Activated gamma-delta T cell (primary cell): ENCODE results near the gene BPI.
"Not testable (repeated sequence)": the region's sequence is repeated elsewhere in the genome, so short reads cannot be mapped to it uniquely, and the experiment has no call there.

Experiments used
- DNase-seq: peaks from one replicate; lab custom pipeline; 2025; lab: John Stamatoyannopoulos, UW
- total RNA-seq, 2 donors: gene quantifications; one replicate each; lab custom pipeline; 2026; lab: John Stamatoyannopoulos, UW

BPI gene
- 0 reads per million in 2 donors for total RNA-seq

DNA sequence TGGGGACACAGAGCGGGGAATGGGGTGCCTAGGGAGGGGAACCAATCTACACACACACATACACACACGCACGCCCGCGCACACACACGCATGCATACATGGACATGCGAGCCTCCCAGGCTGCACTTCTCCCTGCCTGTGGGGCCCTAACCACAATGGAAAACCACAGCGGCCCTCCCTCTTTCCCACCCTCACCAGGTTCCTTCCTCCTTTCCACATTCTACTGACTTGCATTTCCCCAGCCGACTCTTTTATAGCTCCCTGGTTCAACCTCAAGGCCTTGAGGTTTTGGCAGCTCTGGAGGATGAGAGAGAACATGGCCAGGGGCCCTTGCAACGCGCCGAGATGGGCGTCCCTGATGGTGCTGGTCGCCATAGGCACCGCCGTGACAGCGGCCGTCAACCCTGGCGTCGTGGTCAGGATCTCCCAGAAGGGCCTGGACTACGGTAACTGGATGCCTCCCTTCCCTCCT is at the start of gene BPI:
BPI (plus strand) TSS at position 249 of the 472 bp plus-strand sequence; CDS start at position 317, 68 bp downstream.
- DNase-seq, result no peak

DNA sequence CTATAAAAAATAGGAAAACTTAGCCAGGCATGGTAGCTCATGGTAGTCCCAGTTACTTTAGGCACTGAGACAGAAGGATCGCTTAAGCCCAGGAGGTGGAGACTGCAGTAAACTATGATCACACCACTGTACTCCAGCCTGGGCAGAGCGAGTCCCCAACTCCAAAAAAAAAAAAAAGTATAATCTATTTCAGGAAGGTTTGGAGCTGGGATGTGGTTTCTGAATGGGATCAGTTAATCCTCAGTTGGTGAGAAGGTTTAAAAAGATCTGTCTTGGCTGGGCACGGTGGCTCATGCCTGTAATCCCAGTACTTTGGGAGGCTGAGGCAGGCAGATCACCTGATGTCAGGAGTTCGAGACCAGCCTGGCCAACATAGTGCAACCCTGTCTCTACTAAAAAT is 49.3 kb upstream of the BPI start:
- not testable (repeated sequence) for DNase-seq

DNA sequence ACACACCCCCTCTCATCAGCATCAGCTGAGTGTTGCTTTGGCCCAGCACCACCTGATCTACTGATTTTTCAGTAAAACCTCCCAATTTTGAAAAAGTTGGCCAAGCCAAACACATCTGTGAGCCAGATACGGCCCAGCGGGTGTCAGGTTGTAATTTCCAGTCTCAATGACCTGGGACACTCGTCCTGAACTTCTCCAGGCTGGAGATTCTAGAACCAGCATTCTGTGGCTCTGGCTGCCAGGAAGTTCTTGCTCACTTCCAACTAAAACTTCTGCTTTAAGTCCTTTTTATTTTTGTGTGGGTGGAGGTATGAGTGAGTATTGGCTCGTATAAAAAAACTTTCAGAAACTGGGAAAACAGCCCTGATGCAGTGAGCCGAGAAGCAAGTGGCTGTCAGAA is 48.6 kb upstream of the BPI start:
- DNase-seq, result no peak

DNA sequence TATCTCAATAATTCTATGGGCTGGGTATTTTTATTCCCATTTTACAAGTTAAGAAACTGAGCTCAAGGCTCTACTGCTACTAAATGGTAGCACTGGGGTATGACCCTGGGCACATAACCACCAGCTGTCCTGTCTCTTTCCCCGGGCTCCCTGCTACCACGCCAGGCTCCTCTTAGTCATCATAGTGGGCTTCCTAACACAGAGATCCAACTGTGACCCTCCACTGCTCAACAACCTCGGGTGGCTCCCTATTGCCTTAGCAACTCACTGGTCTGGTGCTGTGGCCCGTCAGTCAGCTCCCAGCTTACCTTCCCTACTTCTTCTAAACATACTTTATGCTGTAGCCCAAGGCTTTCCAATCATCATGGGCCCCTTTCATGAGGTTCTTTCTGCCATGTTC is 47.9 kb upstream of the BPI start:
- DNase-seq, result no peak

DNA sequence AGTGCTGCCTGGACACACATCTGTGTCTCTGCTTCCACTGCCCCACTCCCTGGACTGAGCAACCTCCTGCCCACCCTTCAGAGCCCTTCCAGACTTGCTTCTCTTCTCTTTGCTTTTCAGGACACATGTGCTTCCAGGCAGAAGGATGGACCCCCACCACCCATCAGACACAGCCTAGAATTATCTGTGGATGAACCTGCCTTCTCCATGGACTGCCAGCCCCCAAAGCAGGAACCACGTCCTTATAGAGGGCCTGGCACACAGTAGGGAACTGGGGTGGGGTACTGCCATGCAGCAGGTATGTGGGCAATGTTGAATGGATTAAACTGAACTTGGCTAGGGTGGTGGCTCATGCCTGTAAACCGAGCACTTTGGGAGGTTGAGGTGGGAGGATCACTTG is 47.0 kb upstream of the BPI start:
- DNase-seq, result no peak

DNA sequence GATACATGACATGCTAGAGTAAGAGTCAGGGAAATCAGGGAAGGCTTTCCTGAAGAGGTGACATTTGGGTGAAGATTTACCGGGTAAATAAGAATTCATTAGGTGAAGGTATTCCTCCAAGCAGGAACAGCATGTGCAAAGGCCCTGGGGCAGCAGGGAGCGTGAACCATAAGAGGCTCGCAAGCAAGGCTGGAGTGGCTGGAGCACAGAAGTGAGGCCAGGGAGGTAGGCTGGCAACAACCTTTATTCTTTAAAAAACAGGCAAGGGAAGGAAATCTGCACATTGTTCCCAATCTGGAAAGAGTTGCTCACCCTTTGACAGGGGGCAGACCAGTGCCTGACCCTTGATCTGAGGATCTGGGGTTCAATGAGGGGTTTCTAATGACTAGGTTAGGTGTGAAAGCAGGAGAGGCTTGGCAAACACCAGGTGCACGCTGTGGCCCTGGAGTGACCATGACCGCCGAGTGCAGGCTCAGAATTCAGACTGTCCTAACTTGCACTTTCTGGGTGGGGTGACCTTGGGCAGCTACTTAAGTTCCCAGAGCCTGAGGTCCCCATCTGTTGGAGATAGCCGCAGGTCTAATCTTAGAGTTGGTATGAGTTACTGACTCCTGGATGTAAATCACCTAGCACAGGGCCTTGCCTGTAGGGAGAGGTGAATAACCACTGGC is 45.3 kb upstream of the BPI start:
- DNase-seq, result no peak

DNA sequence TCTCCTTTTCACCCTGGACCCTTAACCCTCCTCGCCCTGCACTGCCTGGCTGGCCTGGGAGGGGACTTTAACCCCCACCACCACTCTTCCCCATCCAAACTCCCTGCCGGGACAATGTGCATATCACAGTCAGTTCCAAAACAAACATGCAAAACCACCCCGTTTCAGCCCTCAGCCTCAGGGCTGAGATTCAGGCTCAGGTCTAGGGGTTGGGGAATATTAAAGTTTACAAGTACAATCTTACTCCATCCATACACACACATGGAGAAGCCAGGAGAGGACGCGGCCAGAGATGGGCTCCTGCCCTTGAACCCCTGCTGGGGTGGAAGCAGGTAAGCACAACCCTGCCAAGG is 44.0 kb upstream of the BPI start:
- DNase-seq, result no peak

DNA sequence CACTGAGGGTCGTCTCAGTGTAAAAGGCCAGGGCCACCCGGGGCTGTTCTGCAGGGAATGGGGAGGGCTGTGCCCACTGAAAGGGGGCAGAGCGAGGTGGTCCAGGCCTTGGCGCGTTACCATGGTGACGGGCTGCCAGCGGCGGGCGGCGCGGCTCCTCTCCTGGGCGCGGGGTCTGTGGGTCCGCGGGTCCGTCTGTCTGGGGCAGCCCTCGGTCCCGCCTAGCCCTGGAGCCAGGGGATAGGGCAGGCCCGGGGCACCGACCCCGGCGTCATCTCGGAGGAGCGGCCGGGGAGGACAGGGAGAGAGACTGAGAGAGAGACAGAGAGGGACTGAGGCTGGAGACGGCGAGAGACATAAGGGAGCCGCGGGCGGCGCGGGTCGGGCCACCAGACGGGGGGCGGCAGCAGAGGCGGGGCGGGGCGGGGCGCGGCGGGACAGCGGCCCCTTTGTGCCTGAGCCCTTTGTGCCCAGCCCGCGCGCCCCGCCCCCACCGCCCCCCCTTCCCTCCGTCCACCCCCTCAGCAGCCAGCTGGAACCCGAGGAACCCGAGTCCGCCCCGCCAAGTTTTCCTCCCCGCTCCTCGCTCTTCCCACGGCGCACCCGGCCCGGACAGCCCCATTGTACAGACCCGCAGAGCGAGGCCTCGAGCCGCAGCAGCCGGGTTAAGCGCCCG is 43.4 kb upstream of the BPI start, which contains the start of gene KIAA1755:
KIAA1755 (minus strand) TSS at position 358 of the 676 bp plus-strand sequence; CDS start at position 123, 235 bp downstream.
- no peak for DNase-seq

DNA sequence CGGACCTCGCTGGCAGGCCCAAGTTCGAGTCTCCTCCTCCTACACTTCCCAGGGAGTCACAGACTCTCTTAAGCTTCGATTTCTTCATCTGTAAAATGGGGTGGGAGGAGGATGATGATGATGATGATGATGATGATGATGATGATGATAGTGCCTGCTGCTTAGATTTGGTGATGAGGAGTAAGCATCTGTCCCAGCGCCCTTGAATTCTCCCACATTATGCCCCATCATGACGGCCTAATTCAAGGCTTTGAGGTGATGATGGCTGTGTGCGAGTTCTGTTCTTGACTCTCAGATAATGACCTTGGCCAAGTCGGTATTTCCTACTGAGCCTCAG is 42.9 kb upstream of the BPI start:
- DNase-seq, result no peak

DNA sequence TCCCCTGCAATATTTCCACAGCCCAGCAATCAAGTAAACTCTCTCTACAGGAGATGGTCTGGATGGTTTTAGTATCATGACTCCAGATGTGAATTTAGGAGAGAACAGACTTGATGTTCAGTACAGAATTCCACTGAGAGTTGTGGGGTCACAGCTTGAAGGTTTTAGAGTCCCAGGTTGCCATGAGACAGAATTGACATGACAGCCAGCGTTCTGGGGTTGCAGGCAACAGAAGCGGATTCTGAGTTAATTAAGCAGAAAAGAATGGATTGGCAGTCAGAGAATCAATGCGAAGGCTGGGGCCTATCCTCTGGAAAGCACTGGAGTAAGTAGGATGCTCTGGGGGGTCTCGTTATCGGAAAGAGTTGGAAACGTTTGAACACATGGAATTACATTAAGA is 41.0 kb upstream of the BPI start:
- no peak for DNase-seq

DNA sequence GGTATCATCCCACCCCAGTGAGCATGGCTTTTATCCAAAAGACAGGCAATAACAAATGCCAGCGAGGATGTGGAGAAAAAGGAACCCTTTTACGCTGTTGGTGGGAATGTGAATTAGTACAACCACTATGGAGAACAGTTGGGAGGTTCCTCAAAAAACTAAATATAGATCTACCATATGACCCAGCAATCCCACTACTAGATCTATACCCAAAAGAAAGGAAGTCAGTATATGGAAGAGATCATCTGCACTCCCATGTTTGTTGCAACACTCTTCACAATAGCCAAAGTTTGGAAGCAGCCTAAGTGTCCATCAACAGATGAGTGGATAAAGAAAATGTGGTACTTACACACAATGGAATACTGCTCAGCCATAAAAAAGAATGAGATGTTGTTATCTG is 37.5 kb upstream of the BPI start:
- no peak for DNase-seq

DNA sequence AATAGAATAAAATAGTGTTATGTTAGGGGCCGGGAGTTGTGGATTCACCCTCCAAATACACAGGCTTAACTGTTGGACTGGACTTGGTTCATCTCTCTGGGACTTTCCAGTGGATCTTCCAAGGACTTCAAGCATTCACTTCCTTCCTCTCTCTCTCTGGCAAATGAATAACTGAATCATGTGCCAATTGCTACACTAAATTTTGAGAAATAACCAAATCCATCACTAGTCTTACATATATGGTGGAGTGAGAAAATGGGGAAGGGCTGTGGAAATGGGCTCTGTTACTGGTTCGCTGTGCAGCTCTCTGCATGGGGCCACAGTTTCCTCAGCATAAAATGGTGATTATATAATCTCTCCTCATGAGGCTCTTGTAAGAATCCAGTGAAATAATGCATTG is 36.7 kb upstream of the BPI start:
- DNase-seq, result no peak

DNA sequence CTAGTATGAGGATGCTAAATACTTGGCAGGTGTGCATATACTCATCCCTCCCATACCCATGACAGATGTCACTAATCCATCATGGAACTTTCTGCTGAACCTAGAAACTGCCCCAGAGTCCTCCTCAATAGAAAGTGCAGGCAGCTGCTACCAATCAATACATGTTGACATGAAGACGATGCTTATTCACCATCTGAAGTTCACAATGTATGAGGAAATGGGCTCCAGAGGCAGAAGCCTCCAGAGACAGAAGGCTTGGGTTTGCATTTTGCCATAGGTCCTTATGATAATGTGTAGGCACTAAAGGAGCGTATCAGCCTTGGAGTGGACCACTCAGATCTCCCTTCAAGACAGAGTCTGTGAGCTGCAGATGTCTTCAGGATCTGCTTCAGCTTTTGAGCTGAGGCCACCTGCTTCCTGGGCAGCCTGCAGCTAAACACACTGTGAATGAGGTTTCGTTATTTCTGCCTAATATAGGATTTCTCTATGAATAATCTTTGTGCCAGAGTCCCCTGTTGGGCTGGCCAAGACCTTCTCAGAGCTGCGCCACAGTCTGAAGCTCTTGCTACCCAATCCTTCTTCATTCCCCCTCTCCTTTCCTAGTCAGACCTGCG is 35.9 kb upstream of the BPI start:
- DNase-seq, result no peak

DNA sequence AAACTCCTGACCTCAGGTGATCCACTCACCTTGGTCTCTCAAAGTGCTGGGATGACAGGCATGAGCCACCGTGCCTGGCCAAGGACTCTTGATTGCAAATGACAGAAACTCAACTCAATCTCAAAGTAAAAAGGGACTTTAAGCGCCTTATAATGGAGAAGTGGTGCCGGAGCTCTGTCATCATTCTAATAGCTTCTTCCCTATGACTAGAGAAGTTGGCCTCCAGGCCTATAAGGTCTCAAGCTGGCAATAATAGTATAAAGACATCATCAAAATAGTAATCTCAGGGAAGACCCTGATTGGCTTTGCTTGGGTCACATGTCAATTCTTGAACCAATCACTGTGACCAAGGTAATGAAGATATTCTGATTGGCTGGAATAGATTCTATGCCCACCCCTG is 34.9 kb upstream of the BPI start:
- DNase-seq, result no peak

DNA sequence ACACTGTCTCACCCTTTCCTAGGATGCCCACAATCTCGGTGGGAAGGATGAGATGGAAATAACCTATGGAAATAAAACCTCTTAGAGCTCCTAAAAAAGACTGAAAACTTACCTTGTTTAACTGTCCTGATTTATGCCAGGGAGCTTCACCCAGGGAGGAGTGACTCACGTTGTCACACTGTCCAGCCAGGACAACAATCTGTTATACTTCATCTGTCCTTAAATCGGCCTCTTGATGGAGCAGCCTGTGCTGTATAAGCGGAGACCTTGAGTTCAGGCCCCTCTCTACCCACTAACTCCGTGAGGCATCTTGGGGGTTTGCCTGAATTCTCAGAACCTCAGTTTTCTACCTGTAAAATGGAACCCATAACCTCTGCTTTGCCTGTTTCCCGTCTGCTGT is 34.2 kb upstream of the BPI start:
- DNase-seq, result no peak

DNA sequence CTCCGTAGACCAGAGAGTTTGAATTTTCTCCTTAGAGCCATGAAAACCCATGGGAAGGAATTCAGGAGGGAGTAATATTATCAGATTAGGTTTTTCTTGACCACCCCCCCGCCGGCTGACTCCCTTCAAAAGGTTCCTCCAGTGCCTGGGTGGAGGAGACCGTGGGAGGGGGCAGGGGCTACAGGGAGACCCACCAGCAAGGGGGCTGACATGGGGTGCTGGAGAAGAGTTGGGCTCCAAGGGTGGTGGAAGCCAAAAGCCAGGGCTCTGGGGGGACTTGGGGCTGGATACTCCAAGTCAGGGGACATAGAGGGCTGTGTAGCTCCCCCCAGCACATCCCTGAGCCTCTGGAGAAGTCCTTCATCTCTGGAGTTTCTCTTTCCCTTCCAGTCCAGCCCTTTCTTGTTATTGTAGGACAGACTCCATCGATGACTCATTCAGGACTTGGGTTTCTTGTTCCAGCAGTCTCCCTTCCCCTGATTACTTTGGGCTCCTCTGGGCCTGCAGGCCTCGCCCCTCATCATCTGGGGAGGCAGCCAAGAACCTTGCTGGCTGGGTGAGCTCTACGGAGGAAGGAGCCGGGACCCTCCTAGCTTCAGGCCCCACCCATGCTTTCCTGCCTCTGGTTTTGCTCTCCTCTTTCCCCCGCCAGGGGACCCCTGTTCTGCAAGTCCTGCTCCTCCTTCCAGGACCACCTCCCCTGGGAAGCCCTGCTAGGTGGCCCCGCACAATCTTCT is 32.9 kb upstream of the BPI start:
- no peak for DNase-seq

DNA sequence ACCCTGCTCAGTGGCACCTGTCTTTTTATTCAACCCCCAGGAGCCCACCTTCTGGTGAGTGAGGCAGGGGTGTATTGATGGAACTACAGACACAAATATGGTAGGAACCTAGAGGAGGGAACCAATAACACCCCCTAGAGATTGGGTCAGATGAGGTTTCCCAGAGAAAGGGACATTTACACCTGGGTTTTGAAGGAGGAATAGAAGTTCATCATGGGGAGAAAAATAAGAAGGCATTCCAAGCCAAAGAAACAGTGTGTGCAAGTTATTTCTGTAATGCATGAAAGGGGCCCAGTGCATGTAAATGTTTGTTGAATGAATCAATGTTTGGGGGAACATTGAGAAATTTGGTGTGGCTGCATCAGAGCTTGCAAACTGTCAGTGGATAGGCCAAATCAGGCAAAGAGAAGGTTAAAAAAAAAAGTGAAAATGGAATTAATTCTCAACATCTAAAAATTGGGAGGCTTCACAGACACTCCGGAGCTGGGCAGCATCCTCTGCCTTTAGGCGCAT is 32.3 kb upstream of the BPI start:
- no peak for DNase-seq

DNA sequence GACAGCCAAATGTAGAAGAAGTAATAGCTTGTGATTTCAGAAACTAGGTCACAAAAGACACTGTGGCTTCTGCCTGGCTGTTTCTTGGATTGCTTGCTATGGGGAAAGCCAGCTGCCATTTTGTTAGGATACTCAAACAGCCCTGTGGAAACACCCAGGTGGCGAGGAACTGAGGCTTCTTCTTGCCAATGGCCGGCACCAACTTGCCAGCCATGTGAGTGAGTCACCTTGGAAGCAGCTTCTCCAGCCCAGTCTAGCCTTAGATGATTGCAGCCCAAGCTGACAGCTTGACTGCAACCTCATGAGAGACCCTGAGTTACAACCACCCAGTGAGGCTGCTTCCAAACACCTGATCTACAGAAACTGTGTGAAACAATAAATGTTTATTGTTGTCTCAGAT is 31.6 kb upstream of the BPI start:
- no peak for DNase-seq

DNA sequence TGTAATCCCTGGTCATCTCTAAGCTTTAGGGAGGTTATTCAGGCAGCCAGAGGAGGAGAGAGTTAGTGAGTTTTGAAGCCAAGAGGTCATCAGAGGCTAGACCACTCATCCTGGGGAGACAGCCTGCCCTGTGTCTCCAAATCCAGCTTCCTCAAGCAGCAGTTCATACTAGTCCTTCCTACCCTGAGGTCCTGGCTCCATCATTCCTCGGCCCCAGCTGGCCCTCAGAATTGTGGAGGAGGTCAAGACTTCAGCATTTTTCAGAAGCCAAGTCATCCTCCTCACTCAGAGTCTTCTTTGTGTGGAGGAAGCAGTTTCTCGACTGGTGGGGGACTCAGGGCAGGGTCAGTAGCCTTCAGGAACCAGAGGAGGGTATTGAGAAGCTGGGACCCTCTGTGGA is 31.0 kb upstream of the BPI start:
- DNase-seq, result no peak

DNA sequence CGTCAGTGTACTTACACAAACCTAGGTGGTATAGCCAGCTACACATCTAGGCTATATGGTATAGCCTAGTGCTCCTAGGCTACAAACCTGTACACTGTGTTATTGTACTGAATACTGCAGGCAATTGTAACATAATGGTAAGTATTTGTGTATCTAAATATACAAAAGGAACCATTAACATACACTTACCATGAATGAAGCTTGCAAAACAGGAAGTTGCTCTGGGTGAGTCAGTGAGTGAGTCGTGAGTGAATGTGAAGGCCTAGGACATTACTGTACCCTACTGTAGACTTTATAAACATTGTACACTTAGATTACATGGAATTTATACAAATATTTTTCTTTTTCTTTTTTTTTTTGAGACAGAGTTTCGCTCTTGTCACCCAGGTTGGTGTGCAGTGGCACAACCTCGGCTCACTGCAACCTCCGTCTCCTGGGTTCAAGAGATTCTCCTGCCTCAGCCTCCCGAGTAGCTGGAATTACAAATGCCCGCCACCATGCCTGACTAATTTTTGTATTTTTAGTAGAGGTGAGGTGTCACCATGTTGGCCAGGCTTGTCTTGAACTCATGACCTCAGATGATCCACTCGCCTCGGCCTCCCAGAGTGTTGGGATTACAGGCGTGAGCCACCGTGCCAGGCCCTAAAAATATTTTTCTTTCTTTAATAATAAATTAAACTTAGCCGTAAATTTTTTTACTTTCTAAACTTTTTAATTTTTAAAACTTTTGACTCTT is 28.0 kb upstream of the BPI start:
- DNase-seq, result no peak

DNA sequence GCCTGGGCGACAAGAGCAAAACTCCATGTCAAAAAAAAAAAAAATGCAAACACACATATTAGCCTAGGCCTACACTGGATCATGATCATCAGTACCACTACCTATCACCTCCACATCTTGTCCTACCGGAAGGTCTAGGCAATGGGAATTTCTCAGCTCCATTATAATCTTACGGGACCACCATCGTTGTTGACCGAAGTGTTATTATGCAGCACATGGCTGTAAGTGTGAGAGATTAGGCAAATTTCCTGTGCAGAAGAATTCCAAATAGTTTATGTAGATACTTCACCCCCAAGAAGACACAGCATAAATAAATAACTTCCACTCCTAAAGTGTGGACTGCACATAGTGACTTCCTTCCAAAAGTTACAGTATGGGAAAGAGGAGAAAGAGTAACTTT is 26.7 kb upstream of the BPI start:
- DNase-seq, result no peak

DNA sequence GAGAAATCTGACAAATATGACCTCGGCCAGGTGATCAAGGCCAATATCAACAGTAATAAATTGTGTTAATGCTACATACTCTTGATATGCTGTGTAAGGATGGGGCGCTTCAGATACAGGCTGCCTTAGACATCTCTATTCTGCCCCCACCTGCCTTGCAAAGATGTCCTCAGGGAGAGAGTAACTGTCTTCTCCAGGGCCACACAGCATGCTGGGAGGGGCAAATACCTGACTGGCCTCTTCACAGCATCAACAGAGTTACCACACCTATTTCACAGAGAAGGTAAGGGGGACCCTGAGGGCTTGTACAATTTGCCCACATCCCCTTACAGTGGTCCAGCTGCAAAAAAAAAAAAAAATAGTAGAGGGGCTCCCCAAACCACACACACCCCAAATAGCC is 26.3 kb upstream of the BPI start:
- no peak for DNase-seq
